ENCODE results near the gene NUTF2.
"Not testable (repeated sequence)": the region's sequence is repeated elsewhere in the genome, so short reads cannot be mapped to it uniquely, and the experiment has no call there.

Gene NUTF2

DNA sequence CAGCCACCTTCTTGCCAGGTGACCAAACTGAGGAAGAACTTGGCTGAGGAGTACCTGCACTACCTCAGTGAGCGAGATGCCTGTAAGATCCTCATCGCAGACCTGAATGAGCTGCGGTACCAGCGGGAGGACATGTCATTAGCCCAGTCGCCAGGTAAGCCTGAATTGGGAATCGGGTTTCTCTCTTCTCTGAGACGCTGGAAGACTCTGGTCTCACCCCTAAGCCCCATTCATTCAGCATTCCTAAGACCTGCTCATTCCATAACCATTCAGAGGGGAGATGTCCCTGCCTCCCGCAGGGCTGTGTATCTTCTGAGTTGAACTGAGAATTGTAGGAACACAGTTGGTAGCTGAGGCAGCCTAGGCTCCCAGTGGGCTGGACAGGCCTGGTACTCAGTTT, 21.6 kb upstream of the NUTF2 start:
- Mint-ChIP-seq H3K9me3 (no peaks in the 10 kb centered on the region), H3K27me3 (no peaks in the 10 kb centered on the region), H3K27ac (no peak overlapping the region), H3K4me1 (ENCODE audit: low read depth) (no peaks in the 10 kb centered on the region), H3K36me3 (ENCODE audit: low read depth) (peaks cover 9% of the 10 kb centered on the region), H3K4me3 (no peak overlapping the region)

DNA sequence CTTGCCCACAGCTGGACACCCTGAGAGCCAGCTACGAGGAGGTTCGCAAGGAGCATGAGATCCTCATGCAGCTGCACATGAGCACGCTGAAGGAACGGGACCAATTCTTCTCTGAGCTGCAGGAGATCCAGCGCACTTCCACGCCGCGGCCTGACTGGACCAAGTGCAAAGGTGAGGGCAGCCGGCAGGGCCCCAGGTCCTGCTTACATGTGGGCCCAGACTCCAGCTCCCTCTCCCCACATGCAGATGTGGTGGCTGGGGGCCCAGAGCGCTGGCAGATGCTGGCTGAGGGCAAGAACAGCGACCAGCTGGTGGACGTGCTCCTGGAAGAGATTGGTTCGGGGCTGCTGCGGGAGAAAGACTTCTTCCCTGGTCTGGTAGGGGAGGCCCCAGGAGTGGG, 20.8 kb upstream of the NUTF2 start:
- Mint-ChIP-seq H3K4me3 (no peak overlapping the region), H3K27me3 (no peaks in the 10 kb centered on the region), H3K9me3 (no peaks in the 10 kb centered on the region), H3K27ac (no peak overlapping the region), H3K36me3 (ENCODE audit: low read depth) (peaks cover 13% of the 10 kb centered on the region), H3K4me1 (ENCODE audit: low read depth) (no peaks in the 10 kb centered on the region)

DNA sequence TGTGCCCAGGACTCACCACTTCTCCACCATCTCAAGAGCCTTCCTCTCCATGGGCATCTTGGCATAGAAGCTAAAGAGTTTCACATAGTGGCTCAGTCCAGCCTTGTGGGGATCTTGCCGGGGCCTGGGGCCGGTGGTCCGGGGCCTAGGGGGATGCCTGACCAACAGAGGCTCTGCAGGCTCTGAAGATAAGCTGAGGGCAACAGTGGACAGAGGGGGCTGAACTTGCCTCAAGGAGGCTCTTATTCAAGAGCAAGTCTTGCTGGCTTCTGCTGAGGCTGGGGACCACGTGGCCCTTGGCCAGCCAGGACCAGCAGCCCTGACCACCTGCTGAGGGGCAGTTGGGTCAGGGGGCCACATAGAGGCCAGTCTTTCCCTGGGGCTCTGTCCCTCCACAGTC, 18.1 kb upstream of the NUTF2 start:
- Mint-ChIP-seq H3K9me3 (no peaks in the 10 kb centered on the region), H3K27me3 (no peaks in the 10 kb centered on the region), H3K4me3 (no peak overlapping the region), H3K36me3 (ENCODE audit: low read depth) (peaks cover 14% of the 10 kb centered on the region), H3K27ac (no peak overlapping the region), H3K4me1 (ENCODE audit: low read depth) (peaks cover 9% of the 10 kb centered on the region)

DNA sequence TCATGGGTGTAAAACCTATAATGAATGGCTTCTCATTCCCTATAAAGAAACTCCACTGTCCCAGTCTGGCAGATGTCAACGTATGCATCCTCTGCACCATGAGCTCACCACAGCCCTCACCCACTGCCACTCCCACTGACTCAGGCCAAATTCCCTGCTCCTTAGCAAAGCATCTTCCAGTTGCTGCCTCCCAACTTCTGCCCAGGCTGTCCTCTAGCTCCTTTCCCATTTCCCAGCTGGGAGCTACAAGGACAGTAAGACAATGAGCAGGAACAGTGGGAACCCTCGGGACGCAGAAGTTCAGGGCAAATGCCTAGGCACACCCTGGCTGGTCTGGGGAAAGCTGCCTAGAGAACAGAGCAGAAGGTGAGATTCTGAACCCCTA, 13.7 kb upstream of the NUTF2 start:
- peak overlapping the region; percentile 36 for H3K27ac Mint-ChIP-seq
- H3K4me1 Mint-ChIP-seq (ENCODE audit: low read depth): peaks cover 12% of the 10 kb centered on the region
- peaks cover 11% of the 10 kb centered on the region for H3K36me3 Mint-ChIP-seq (ENCODE audit: low read depth)
- peak overlapping the region; percentile 87 for H3K4me3 Mint-ChIP-seq
- H3K9me3 Mint-ChIP-seq: no peaks in the 10 kb centered on the region
- no peaks in the 10 kb centered on the region for H3K27me3 Mint-ChIP-seq

DNA sequence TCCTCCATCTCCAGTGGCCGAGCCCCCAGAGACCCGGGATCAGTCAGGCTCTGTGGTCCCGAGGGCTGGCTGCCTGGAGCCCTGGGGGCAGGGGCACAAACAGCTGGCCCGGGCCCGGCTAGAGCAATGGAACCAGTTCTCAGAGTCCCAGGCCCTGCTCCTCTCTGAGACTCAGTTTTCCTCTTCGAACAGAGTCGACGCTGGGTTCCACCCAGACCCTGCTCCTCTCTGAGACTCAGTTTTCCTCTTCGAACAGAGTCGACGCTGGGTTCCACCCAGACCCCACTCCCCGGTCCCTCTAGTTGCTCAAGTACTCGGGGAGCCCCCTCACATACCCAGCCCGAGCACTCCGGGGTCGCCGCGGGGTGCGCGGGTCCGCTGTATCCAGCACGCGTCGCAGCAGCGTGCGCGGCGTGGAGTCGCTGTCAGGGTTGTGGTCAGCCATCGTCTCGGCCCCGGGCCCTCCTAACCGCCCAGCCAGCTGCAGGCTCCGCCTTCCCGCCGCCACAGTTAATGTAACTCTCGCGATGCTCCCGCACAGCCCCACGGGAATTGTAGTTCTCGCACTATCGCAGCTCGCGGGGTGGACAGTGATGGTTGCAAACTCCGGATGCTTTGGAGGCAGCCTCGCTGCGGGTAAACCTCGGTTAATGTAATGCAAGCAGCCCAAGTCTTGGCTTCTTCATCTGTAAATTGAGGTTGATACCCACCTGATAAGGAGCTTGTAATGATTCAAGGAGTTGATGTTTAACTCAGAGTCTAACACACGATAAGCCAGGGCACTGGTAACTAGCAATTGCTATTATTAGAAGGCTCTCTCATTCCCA, 13.1 kb upstream of the NUTF2 start:
- H3K36me3 Mint-ChIP-seq (ENCODE audit: low read depth): peaks cover 11% of the 10 kb centered on the region
- H3K9me3 Mint-ChIP-seq: no peaks in the 10 kb centered on the region
- H3K4me1 Mint-ChIP-seq (ENCODE audit: low read depth): peaks cover 12% of the 10 kb centered on the region
- no peaks in the 10 kb centered on the region for H3K27me3 Mint-ChIP-seq
- H3K4me3 Mint-ChIP-seq: peak overlapping the region; percentile 87
- peak overlapping the region; percentile 72 for H3K27ac Mint-ChIP-seq

DNA sequence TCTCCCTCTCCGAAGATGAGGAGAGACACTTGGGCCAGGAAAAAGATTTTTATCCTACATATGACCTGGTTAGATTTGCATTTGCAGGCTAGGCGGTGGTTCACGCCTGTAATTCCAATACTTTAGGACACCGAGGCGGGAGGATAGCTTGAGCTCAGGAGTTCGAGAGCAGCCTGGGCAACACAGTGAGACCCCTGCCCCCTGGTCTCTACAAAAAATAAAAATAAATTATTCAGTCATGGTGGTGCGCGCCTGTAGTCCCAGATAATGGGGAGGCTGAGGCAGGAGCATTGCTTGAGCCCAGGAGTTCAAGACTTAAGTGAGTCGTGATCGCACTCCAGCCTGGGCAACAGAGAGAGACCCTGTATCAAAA, 12.5 kb upstream of the NUTF2 start:
- peaks cover 12% of the 10 kb centered on the region for H3K4me1 Mint-ChIP-seq (ENCODE audit: low read depth)
- peak overlapping the region; percentile 87 for H3K4me3 Mint-ChIP-seq
- H3K27ac Mint-ChIP-seq: peak overlapping the region; percentile 72
- H3K27me3 Mint-ChIP-seq: no peaks in the 10 kb centered on the region
- no peaks in the 10 kb centered on the region for H3K9me3 Mint-ChIP-seq
- H3K36me3 Mint-ChIP-seq (ENCODE audit: low read depth): peaks cover 11% of the 10 kb centered on the region

DNA sequence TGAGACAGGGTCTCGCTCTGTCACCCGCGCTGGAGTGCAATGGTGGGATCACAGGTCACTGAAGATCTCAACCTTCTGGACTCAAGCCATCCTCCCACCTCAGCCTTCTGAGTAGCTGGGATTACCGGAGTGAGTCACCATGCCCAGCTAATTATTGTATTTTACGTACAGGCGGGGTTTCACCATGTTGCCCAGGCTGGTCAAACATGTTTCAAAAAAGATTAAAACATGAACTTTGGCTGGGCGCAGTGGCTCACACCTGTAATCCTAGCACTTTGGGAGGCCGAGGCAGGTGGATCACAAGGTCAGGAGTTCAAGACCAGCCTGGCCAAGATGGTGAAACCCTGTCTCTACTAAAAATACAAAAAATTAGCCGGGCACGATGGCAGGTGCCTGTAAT, 9.5 kb upstream of the NUTF2 start:
- H3K27ac Mint-ChIP-seq; H3K4me3 Mint-ChIP-seq; H3K36me3 Mint-ChIP-seq (ENCODE audit: low read depth); H3K27me3 Mint-ChIP-seq; H3K9me3 Mint-ChIP-seq: not testable (repeated sequence)
- H3K4me1 Mint-ChIP-seq (ENCODE audit: low read depth): peaks cover 17% of the 10 kb centered on the region

DNA sequence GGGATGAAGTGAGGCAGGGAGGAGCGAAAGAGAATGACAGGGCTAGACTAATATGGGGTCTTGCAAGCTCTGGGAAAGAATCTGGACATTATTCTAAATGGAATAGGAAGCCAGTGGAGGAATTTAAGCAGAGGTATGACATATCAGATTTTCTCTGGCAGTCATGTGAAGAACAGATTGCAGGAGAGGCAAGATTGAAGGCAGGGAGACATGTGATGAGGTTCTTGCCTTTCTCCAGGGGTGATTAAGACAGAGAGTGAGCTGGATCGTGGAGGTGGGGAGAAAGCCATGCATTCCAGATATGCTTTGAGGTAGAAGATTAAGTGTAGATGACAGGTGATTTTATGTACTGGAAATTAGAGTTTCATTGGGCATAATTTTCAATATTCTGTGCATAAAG, 8.9 kb upstream of the NUTF2 start:
- Mint-ChIP-seq H3K36me3 (ENCODE audit: low read depth) (no peaks in the 10 kb centered on the region), H3K4me1 (ENCODE audit: low read depth) (peaks cover 12% of the 10 kb centered on the region), H3K9me3 (no peaks in the 10 kb centered on the region), H3K27me3 (no peaks in the 10 kb centered on the region), H3K27ac (no peak overlapping the region), H3K4me3 (no peak overlapping the region)

DNA sequence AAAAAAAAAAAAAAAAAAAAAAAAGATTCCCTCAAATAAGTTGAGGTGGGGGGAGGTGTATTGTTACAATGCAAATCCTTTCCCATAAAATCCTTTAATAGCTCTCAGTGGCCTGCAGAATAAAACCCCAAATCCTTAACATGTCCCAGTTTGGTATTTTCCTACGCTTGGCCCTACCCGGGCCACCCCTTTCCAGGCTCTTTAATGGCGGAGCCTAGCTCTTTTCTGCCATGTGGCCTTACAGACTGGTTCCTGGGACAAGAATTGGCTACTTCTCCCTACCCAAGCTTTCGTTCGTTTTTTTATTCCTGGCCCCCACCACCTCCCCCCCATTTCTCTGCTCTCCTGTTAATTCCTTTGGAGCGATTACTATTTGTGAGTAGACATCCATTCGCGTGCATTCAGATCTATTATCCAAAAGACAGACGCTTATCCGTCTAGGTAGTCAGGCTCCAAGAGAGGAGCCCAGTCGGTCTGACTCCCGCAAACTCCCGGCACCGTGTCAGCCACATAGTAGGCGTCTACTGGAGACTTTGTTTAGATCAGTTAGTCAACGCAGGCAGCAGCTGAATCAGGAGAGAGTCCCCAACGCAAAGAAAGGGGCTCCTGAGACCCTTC, 5.4 kb upstream of the NUTF2 start:
- H3K4me1 Mint-ChIP-seq (ENCODE audit: low read depth): peaks cover 38% of the 10 kb centered on the region
- no peaks in the 10 kb centered on the region for H3K9me3 Mint-ChIP-seq
- H3K36me3 Mint-ChIP-seq (ENCODE audit: low read depth): peaks cover 3% of the 10 kb centered on the region
- H3K4me3 Mint-ChIP-seq: peak overlapping the region; percentile 89
- H3K27me3 Mint-ChIP-seq: no peaks in the 10 kb centered on the region
- peak overlapping the region; percentile 96 for H3K27ac Mint-ChIP-seq

DNA sequence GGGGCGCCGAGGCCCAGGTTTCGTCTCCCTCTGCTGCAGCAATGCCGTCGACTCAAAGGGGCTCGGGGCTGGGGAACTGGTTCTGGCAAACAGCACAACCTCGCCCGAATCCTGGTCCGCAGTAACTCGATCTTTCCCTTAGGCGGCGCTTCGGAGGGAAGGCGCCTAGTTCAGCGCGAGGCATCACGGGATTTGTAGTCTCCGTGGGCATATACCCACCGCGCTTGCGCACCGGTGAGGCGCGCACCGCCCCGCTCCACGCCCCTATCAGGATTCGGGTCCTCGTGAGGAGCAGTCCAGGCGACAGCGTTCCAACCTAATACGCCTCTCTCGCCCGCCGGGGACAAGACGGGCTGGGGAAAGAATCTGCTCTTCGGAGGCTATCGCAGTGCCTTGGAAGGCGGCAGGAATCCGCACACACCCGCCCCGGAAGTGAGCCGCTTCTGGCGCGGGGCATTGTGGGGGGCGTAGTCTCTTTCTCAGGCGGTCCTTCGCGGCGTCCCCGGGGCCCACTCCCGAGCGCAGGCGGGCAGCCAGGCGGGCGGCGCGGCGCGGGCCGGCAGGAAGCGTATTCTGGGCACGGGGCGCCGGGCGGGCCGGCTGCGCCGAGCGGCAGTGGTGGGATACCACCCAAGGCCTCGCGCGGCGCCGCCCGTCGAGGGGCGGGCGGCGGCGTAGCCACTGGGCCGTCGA, 4.8 kb upstream of the NUTF2 start, which contains the start of gene THAP11:
TSS of gene THAP11 (plus strand) at position 505 of the 693 bp plus-strand sequence. CDS start 235 bp downstream, outside the sequence.
- Mint-ChIP-seq H3K27ac (peak within 1 kb of the TSS; percentile 96), H3K36me3 (ENCODE audit: low read depth) (peaks cover 3% of the 10 kb centered on the region), H3K27me3 (no peaks in the 10 kb centered on the region), H3K4me1 (ENCODE audit: low read depth) (peaks cover 38% of the 10 kb centered on the region), H3K4me3 (peak within 1 kb of the TSS; percentile 95), H3K9me3 (no peaks in the 10 kb centered on the region)

DNA sequence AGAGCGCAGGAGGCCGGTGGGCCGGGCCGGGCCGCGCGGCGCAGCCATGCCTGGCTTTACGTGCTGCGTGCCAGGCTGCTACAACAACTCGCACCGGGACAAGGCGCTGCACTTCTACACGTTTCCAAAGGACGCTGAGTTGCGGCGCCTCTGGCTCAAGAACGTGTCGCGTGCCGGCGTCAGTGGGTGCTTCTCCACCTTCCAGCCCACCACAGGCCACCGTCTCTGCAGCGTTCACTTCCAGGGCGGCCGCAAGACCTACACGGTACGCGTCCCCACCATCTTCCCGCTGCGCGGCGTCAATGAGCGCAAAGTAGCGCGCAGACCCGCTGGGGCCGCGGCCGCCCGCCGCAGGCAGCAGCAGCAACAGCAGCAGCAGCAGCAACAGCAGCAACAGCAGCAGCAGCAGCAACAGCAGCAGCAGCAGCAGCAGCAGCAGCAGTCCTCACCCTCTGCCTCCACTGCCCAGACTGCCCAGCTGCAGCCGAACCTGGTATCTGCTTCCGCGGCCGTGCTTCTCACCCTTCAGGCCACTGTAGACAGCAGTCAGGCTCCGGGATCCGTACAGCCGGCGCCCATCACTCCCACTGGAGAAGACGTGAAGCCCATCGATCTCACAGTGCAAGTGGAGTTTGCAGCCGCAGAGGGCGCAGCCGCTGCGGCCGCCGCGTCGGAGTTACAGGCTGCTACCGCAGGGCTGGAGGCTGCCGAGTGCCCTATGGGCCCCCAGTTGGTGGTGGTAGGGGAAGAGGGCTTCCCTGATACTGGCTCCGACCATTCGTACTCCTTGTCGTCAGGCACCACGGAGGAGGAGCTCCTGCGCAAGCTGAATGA, 4.0 kb upstream of the NUTF2 start:
- H3K36me3 Mint-ChIP-seq (ENCODE audit: low read depth): peaks cover 3% of the 10 kb centered on the region
- H3K4me3 Mint-ChIP-seq: peak overlapping the region; percentile 95
- H3K27ac Mint-ChIP-seq: peak overlapping the region; percentile 89
- no peaks in the 10 kb centered on the region for H3K27me3 Mint-ChIP-seq
- H3K9me3 Mint-ChIP-seq: no peaks in the 10 kb centered on the region
- peaks cover 41% of the 10 kb centered on the region for H3K4me1 Mint-ChIP-seq (ENCODE audit: low read depth)

DNA sequence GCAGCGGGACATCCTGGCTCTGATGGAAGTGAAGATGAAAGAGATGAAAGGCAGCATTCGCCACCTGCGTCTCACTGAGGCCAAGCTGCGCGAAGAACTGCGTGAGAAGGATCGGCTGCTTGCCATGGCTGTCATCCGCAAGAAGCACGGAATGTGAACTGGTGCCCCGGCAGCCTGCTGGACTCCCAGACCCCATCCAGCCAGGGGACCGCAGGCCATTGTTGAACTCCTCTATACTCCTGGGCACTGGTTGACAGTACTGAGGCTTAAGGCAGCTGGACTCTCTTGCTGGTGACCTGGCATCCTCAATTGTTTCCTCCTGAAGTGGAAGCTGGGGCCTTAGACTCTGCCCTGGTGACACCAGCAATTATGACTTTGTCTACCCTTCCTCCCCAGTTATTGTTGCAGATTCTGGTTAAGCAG, 3.4 kb upstream of the NUTF2 start:
- Mint-ChIP-seq H3K4me1 (ENCODE audit: low read depth) (peaks cover 45% of the 10 kb centered on the region), H3K27me3 (no peaks in the 10 kb centered on the region), H3K27ac (peak overlapping the region; percentile 89), H3K4me3 (peak overlapping the region; percentile 95), H3K9me3 (no peaks in the 10 kb centered on the region), H3K36me3 (ENCODE audit: low read depth) (peaks cover 3% of the 10 kb centered on the region)

DNA sequence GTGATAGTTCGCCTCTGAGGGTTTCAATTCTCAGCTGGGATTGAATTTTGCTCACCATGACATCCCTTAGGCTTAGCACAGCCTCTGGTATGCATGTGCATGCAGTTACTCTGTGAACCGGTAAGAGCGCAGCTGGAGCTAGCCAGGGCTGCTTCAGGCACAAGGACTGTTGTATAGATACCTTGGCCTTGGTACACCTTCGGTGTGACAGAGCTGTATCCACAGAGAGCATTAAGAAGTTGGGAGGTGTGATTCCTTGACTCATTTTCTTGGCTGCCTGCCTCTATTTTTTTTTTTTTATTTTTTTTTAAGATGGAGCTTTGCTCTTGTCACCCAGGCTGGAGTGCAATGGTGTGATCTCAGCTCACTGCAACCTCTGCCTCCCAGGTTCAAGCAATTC, 2.2 kb upstream of the NUTF2 start:
- no peaks in the 10 kb centered on the region for H3K27me3 Mint-ChIP-seq
- H3K4me3 Mint-ChIP-seq: peak overlapping the region; percentile 95
- peaks cover 52% of the 10 kb centered on the region for H3K4me1 Mint-ChIP-seq (ENCODE audit: low read depth)

DNA sequence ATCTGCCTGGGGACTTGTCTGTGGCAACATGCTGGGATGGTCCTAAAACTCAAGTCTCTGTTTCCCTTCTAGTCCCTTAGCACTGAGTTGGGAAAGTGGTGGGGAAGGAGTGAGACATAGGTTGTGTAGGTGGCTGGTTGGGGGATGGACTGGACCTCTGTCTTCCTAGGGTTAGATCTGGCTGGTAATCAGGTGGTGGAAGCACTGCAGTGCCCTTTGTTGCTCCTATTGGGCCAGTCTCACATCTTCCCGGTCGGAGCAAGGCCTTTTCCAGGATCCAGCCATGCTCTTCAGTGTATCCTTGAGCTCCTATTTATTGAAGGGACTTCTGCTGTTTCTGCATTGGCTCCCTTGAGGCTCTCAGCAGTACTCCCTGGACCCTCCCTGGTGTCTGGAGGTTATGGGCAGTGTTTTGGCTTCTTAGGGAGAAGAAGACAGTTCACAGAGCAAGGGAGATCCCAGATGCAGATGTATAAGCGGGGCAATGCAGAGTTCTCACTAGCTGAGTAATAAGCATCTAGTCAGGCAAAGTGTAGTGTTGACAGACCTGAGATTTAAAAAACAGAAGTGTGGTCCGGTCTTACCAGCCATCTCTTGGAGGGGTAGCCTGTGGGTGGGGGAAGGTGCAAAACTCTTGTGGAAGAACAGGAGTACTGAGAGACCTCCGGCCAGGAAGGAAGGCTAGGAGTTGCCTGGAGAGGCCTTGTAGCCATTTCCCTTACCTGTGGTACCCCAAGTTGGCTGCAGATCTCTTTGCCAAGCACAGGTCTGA, 1.3 kb upstream of the NUTF2 start:
- peaks cover 52% of the 10 kb centered on the region for H3K4me1 Mint-ChIP-seq (ENCODE audit: low read depth)
- peak overlapping the region; percentile 95 for H3K27ac Mint-ChIP-seq
- no peaks in the 10 kb centered on the region for H3K27me3 Mint-ChIP-seq
- H3K9me3 Mint-ChIP-seq: no peaks in the 10 kb centered on the region
- peaks cover 8% of the 10 kb centered on the region for H3K36me3 Mint-ChIP-seq (ENCODE audit: low read depth)
- H3K4me3 Mint-ChIP-seq: peak overlapping the region; percentile 89

More for the DNA sequence above, 2.2 kb upstream of the NUTF2 start:
- Mint-ChIP-seq H3K36me3 (ENCODE audit: low read depth) (peaks cover 8% of the 10 kb centered on the region), H3K9me3 (no peaks in the 10 kb centered on the region), H3K27ac (peak overlapping the region; percentile 86)

Data from stimulated activated naive CD8-positive, alpha-beta T cell treated with anti-CD3 and anti-CD28 coated beads, Interleukin-15, Interleukin-2, amounts not matched to agents 100 ng/mL and 50 ng/mL, for 24 hours (primary cell).